Lower leg skin (tissue), 3 donors: ENCODE data around the gene TPSG1.

Experiments
- POLR2A ChIP-seq, 2 donors: fragments of 450-650 bp; IDR thresholded peaks; one replicate each; pipeline ENCODE4 v1.6.1; 2016 to 2017; ENCODE audit warnings: antibody characterized with exemption in 2 of 2, mild to moderate bottlenecking in 1 of 2, moderate library complexity in 1 of 2
- TF ChIP-seq, protein P1 (sequence below), 3 donors: fragments of 450-650 bp; IDR thresholded peaks; one replicate each; pipeline ENCODE4 v1.5.1; 2016; ENCODE audit warnings: antibody characterized with exemption in 3 of 3, mild to moderate bottlenecking in 3 of 3, moderate library complexity in 2 of 3

DNA sequence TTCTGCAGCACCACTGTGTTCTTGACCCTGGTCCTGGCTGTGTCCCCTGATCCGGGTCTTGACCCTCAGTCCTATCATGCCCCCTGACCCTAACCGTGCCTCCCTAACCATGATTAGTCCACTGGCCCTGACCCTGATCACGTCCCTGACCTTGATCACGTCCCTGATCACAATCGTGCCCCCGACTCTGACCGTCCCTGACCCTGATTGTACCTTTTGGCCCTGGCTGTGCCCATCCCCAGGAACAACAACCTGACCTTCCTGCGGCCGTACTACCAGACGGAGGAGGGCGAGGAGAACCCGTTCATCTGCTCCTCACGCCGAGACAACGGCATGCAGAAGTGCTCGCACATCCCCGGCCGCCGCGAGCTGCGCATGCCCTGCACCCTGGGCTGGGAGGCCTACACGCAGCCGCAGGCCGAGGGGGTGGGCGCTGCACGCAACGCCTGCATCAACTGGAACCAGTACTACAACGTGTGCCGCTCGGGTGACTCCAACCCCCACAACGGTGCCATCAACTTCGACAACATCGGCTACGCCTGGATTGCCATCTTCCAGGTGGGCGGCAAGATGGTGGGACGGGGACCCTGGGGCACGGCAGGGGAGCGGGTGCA, 24.9 kb downstream of the TPSG1 start:
- TF ChIP-seq, protein P1, sequence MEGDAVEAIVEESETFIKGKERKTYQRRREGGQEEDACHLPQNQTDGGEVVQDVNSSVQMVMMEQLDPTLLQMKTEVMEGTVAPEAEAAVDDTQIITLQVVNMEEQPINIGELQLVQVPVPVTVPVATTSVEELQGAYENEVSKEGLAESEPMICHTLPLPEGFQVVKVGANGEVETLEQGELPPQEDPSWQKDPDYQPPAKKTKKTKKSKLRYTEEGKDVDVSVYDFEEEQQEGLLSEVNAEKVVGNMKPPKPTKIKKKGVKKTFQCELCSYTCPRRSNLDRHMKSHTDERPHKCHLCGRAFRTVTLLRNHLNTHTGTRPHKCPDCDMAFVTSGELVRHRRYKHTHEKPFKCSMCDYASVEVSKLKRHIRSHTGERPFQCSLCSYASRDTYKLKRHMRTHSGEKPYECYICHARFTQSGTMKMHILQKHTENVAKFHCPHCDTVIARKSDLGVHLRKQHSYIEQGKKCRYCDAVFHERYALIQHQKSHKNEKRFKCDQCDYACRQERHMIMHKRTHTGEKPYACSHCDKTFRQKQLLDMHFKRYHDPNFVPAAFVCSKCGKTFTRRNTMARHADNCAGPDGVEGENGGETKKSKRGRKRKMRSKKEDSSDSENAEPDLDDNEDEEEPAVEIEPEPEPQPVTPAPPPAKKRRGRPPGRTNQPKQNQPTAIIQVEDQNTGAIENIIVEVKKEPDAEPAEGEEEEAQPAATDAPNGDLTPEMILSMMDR (IDR thresholded peaks at IDR 0.05), result no peak
- no peak for TF ChIP-seq POLR2A (IDR thresholded peaks at IDR 0.05)
